Suprapubic skin (tissue), 4 donors: ENCODE measurements around the gene C19orf81. TPM values are rescaled to one million over a fixed set of nuclear protein-coding genes. Genes with fewer than 3 reads are reported as not detected.

Experiments
- DNase-seq, 2 donors: peaks; one replicate each; pipeline ENCODE4 v3.0.0-alpha.2; 2019; ENCODE audit warnings: low spot score in 2 of 2
- H3K27ac ChIP-seq: fragments of 200-600 bp; sonication (generic); one replicate; pipeline ENCODE4 v1.5.1; 2019
- H3K27me3 ChIP-seq: fragments of 200-600 bp; sonication (generic); one replicate; pipeline ENCODE4 v1.5.1; 2019
- H3K36me3 ChIP-seq: fragments of 200-600 bp; sonication (generic); one replicate; pipeline ENCODE4 v1.5.1; 2019
- H3K4me1 ChIP-seq: fragments of 200-600 bp; sonication (generic); one replicate; pipeline ENCODE4 v1.5.1; 2019
- H3K4me3 ChIP-seq: fragments of 200-600 bp; sonication (generic); one replicate; pipeline ENCODE4 v1.5.1; 2019; ENCODE audit warnings: mild to moderate bottlenecking
- H3K9me3 ChIP-seq: fragments of 200-600 bp; sonication (generic); one replicate; pipeline ENCODE4 v1.5.1; 2019
- CTCF ChIP-seq, 2 donors: fragments of 200-600 bp in 1 of 2; fragments of 450-650 bp in 1 of 2; sonication (generic) in 1 of 2; IDR thresholded peaks; one replicate each; pipeline ENCODE4 v1.5.1; 2016 to 2019; ENCODE audit warnings: antibody characterized with exemption in 2 of 2, mild to moderate bottlenecking in 1 of 2, moderate library complexity in 1 of 2
- EP300 ChIP-seq: sonication (generic); formaldehyde crosslinking; IDR thresholded peaks from one replicate; pipeline ENCODE4 v1.6.1; 2017; ENCODE audit warnings: antibody characterized with exemption
- POLR2A ChIP-seq, 2 donors: fragments of 450-650 bp; IDR thresholded peaks; one replicate each; pipeline ENCODE4 v1.6.1; 2017; ENCODE audit warnings: antibody characterized with exemption in 2 of 2, mild to moderate bottlenecking in 2 of 2, moderate library complexity in 2 of 2
- POLR2AphosphoS5 ChIP-seq, 3 donors: sonication (generic); formaldehyde crosslinking; IDR thresholded peaks; one replicate each; pipeline ENCODE4 v1.6.1; 2017; ENCODE audit warnings: antibody characterized with exemption in 3 of 3
- WGBS: methylation state at CpG from one replicate; pipeline ENCODE4 v1.1.5; 2018; 5-methylcytosine and 5-hydroxymethylcytosine counted together
- total RNA-seq, 4 donors: library from RNA; depleted of rRNA; stranded (reverse); fragments of >200 nt; gene quantifications; one replicate each; pipeline ENCODE4 v1.1.0, GENCODE V29; 2016

C19orf81 gene
- total RNA-seq, 4 donors from 2014 or later: 19.8 TPM; not detected in 3

DNA sequence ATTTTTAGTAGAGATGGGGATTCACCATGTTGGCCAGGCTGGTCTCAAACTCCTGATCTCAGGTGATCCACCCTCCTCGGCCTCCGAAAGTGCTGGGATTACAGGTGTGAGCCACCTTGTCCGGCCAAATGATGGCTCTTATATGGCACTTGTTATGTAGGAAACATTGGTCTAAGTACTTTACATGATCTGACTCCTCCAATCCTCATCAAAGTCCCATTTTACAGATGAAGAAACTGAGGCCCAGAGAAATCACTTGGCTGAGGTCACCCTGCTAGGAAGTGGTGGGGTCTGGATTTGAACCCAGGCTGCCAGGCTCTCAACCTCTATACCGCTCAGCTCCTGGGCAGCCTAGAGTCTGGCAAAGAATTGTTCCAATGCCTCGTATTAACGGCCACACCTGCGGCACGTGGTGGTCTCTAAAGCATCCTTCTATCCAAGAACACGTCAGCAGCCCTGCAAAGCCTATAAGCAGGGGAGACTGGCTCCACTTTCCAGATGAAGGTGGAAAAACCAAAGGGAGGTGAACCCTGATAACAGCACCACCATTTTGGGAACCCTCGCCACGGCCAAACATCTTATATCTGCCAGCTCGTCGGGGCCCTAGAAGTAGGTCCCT, 52.2 kb downstream of the C19orf81 start:
- no peak for DNase-seq
- Histone ChIP-seq H3K36me3 (no peaks in the 10 kb centered on the region), H3K9me3 (no peaks in the 10 kb centered on the region), H3K27me3 (peaks cover 78% of the 10 kb centered on the region), H3K4me1 (no peaks in the 10 kb centered on the region), H3K4me3 (no peak overlapping the region), H3K27ac (no peak overlapping the region)
- TF ChIP-seq POLR2AphosphoS5 (IDR thresholded peaks at IDR 0.05): no peak
- TF ChIP-seq CTCF (IDR thresholded peaks at IDR 0.05): no peak
- TF ChIP-seq POLR2A (IDR thresholded peaks at IDR 0.05): no peak
- TF ChIP-seq EP300: no peak
- WGBS: 88% methylated on average over 9 of the region's 13 CpGs

- no peak for TF ChIP-seq EP300
- no peak for TF ChIP-seq POLR2A (IDR thresholded peaks at IDR 0.05)
- no peak for TF ChIP-seq POLR2AphosphoS5 (IDR thresholded peaks at IDR 0.05)
- TF ChIP-seq CTCF (IDR thresholded peaks at IDR 0.05): no peak
- WGBS: 70% methylated on average over 14 of the region's 23 CpGs
- H3K36me3 ChIP-seq: no peaks in the 10 kb centered on the region
These were observed 53.1 kb downstream of the C19orf81 start for GRCh38 chr19:50702158-50702870.

DNA sequence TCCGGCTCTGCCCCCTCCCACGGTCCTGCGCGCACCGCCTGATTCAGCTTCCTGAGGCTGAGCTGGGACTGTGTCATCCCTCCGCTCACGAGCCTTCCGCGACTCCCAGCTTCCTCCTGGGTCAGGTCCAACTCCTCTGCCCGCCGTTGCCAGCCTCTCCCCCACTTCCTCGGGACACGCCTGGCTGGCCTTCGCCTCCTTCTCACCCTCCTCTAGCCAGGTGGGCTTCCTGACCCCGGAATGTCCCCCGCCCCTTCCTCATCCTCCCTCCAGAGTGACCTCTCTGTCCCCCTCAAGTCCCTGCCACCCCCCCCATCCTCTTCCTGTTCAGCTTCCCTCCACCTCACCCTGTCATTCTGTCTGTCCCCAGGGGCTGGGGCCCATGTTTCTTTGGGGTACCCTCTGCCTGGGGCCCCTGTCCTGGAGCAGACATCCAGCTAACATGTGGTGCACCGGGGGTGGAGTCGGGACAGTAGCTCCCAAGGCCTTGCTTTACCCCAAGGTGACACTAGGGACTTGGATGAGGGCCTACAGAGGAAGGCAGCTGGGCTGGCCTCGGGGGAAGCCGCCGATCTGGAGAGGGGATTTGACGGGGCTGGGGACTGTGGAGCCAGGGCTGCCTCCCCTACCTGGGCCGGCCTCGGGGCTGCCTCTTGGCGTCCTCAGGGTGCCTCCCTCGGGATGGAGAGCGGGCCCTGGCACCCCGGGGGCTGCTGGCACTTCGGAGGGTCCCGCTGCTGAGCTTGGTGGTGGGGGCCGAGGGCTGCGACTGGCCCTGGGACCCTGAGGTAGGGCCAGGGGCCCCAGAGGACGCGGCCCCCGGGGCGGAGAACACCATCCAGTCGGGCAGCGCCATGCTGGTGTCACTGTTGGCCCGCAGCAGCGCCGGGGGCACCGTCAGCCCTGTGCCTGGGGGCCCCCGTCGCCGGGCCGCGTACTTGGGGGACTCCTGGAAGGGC, 53.9 kb downstream of the C19orf81 start:
- Histone ChIP-seq H3K27ac (no peak overlapping the region), H3K36me3 (no peaks in the 10 kb centered on the region), H3K9me3 (no peaks in the 10 kb centered on the region), H3K4me1 (no peaks in the 10 kb centered on the region), H3K4me3 (no peak overlapping the region), H3K27me3 (peaks cover 63% of the 10 kb centered on the region)
- 54% methylated on average over 17 of the region's 47 CpGs for WGBS
- no peak for DNase-seq
- TF ChIP-seq POLR2A (IDR thresholded peaks at IDR 0.05) (no peak), EP300 (no peak), CTCF (IDR thresholded peaks at IDR 0.05) (no peak), POLR2AphosphoS5 (IDR thresholded peaks at IDR 0.05) (no peak)

More at GRCh38 chr19:50702158-50702870, 53.1 kb downstream of the C19orf81 start:
- Histone ChIP-seq H3K4me3 (no peak overlapping the region), H3K4me1 (no peaks in the 10 kb centered on the region), H3K27ac (no peak overlapping the region), H3K9me3 (no peaks in the 10 kb centered on the region), H3K27me3 (peaks cover 69% of the 10 kb centered on the region)
- no peak for DNase-seq

- TF ChIP-seq POLR2AphosphoS5 (IDR thresholded peaks at IDR 0.05) (no peak), EP300 (no peak), CTCF (IDR thresholded peaks at IDR 0.05) (no peak), POLR2A (IDR thresholded peaks at IDR 0.05) (no peak)
- Histone ChIP-seq H3K4me3 (no peak overlapping the region), H3K27ac (no peak overlapping the region), H3K27me3 (peaks cover 57% of the 10 kb centered on the region), H3K9me3 (no peaks in the 10 kb centered on the region), H3K4me1 (no peaks in the 10 kb centered on the region), H3K36me3 (no peaks in the 10 kb centered on the region)
- 38% methylated on average over 22 of the region's 22 CpGs for WGBS
- DNase-seq: no peak
These were observed 54.9 kb downstream of the C19orf81 start for GRCh38 chr19:50703915-50704796.
